Activated CD8-positive, alpha-beta T cell treated with anti-CD3 and anti-CD28 coated beads, Interleukin-2, amount 10 ng/mL, durations not matched to agents 7 days and 5 days (primary cell): ENCODE measurements around the gene PINLYP. TPM values are rescaled to one million over a fixed set of nuclear protein-coding genes. Genes with fewer than 3 reads are reported as not detected.

Experiments used
- ATAC-seq: fragments of 150-1000 bp; cut with Tn5 transposase; one replicate; pipeline ENCODE4 v1.10.0; 2021; ENCODE audit warnings: moderate library complexity
- CTCF ChIA-PET: fragments of 350-600 bp; sonication (Branson Sonifier 250); formaldehyde crosslinking; loops from one replicate; lab custom pipeline; 2021; ENCODE audit warnings: antibody characterized with exemption; lab: Charles Lee
- POLR2A ChIA-PET: fragments of 350-600 bp; sonication (Branson Sonifier 250); formaldehyde crosslinking; loops from one replicate; lab custom pipeline; 2021; ENCODE audit warnings: antibody characterized with exemption; lab: Charles Lee
- DNase-seq: peaks from one replicate; pipeline ENCODE4 v3.0.0-alpha.2; 2020
- H3K27ac Mint-ChIP-seq: one replicate; pipeline ENCODE4 v1.8.0; 2021; ENCODE audit warnings: mild to moderate bottlenecking, mixed read lengths
- H3K27me3 Mint-ChIP-seq: one replicate; pipeline ENCODE4 v1.8.0; 2021; ENCODE audit warnings: low read depth, mixed read lengths
- H3K36me3 Mint-ChIP-seq: one replicate; pipeline ENCODE4 v1.8.0; 2021; ENCODE audit warnings: low read depth, mixed read lengths
- H3K4me1 Mint-ChIP-seq: one replicate; pipeline ENCODE4 v1.8.0; 2021; ENCODE audit warnings: low read depth, mixed read lengths
- H3K4me3 Mint-ChIP-seq: one replicate; pipeline ENCODE4 v1.8.0; 2021; ENCODE audit warnings: mild to moderate bottlenecking, mixed read lengths
- H3K9me3 Mint-ChIP-seq: one replicate; pipeline ENCODE4 v1.8.0; 2022; ENCODE audit warnings: mixed read lengths; ENCODE audit not compliant: insufficient read depth
- total RNA-seq, 2 experiments: library from RNA; stranded (reverse); gene quantifications; one replicate each; pipeline ENCODE4 v1.2.3, GENCODE V29; 2021

The PINLYP gene
- total RNA-seq, 2 experiments from 2014 or later: 7.4 to 8.9 TPM

DNA sequence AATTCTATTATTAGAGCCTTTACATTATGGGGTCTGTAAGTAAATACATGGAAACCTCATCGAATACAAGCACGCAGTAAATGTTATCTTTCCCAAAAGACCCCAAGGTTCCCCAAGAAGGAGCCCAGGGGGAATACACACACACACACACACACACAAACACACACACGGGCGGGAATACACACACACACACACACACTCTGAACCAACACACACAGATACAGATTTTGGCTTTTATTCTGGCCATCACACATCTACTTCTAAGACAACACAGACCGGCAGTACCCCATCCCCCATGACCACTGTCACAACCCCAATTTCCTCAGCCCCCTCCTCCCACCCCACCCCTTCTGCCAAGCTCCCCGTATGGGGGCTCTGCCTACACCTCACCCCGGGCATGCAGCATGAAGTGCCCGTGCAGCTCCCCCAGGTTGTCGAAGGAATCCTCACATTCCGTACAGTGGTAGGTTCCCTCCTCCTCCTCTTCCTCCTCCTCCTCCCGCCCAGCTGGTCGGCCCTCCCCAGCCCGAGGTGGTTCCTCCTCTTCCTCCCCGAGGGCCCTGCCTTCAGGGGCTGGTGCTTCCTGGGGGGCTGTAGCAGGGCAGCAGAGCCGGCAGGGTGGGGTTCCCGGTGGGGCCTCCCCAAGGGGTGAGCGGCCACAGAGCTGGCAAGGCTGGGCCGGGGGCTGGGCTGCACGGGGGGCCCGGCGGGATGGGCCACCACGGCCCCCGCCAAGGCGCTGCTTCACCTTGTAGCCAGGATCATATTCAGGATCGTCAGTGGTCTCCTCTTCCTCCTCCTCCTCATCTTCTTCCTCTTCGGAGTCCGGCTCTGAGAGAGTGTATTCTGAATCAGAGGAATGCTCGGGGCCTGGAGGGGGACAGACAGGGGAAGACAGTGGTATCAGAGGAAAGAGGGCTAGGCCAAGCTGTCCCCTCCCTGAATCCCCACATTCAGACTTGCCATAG lies 31.9 kb downstream of the PINLYP start:
- Mint-ChIP-seq H3K27me3 (no peaks in the 10 kb centered on the region), H3K9me3 (no peaks in the 10 kb centered on the region), H3K4me1 (peaks cover 9% of the 10 kb centered on the region), H3K36me3 (peaks cover 16% of the 10 kb centered on the region), H3K4me3 (no peak overlapping the region), H3K27ac (peak overlapping the region; percentile 60)
- ChIA-PET CTCF (interaction anchor here (1.4 to 1.5 kb wide), 2 partner anchors 13 to 159 kb away, joined by 4 read pairs; no protein-coding TSS in a partner anchor), POLR2A (interaction anchor here (2.3 kb wide), 1 partner anchor 10 kb away, joined by 6 read pairs; no protein-coding TSS in a partner anchor)
- DNase-seq (no peak), ATAC-seq (no peak)

DNA sequence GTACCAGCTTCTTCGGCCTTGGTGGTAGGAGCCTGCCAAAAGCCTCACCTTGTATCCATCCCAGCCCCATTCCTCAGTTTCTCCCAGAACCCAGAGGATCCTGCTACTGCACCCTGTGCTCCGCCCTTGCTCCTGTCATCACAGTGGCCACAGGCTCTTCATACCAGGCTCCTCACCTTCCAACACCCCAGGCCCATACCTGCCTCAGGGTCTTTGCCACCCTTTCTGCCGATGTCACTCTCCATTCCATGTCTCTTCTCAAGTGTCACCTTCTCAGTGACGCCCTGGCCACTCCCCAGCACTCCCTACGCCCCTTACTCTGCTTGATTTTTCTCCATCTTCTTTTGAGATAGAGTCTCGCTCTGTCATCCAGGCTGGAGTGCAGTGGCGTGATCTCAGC lies 34.3 kb downstream of the PINLYP start:
- no peak for DNase-seq
- peaks cover 17% of the 10 kb centered on the region for H3K36me3 Mint-ChIP-seq

DNA sequence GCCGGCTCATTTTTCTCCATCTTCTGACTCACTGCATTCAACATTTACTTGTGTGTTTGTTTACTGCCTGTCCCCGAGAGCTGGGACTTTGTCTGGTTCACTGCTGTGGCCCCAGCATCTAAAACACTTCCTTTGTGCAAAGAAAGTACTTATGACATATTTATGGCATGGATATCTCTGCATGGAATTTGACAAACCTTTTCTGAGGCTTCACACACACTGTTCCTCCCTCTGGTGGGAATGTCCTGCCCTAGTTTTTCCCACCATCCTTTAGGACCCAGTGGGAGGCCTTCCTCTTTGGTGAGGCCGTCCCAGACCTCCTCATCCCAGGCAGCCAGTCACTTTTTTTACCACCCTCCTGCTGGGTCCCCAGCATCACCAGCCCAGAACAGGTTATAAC lies 34.9 kb downstream of the PINLYP start:
- no peak for ATAC-seq
- Mint-ChIP-seq H3K36me3 (peaks cover 17% of the 10 kb centered on the region), H3K9me3 (no peaks in the 10 kb centered on the region), H3K4me3 (no peak overlapping the region), H3K4me1 (peaks cover 5% of the 10 kb centered on the region), H3K27ac (peak overlapping the region; percentile 52), H3K27me3 (no peaks in the 10 kb centered on the region)
- no peak for DNase-seq
- POLR2A ChIA-PET: no interaction called here
- CTCF ChIA-PET: no interaction called here

More for the DNA sequence above, 34.3 kb downstream of the PINLYP start:
- no peak overlapping the region for H3K27ac Mint-ChIP-seq
- ChIA-PET CTCF (no interaction called here), POLR2A (no interaction called here)
- no peak for ATAC-seq
- no peak overlapping the region for H3K4me3 Mint-ChIP-seq
- no peaks in the 10 kb centered on the region for H3K27me3 Mint-ChIP-seq
- peaks cover 5% of the 10 kb centered on the region for H3K4me1 Mint-ChIP-seq
- no peaks in the 10 kb centered on the region for H3K9me3 Mint-ChIP-seq

DNA sequence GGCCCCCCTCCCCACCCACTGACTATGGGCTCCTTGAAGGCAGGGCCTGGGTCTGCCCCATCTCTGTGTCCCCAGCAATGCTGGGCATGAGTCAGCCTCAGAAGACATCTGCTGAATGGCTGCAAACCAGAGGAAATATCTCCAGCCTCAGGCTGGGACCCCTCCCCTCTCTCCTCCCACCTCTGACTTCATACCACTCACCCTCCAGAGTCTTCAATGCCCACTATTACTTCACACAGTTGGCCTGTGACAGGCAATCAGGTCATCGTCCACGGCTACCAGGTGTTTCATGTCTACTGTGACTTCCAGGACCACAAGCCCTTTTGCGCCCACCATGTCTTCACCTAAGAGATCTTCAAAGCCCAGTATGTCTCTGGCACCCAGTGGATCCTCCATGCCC lies 36.2 kb downstream of the PINLYP start, which contains the start of gene SRRM5:
SRRM5 (plus strand) TSS at position 301 of the 400 bp plus-strand sequence; CDS start at position 335, 34 bp downstream.
- no peaks in the 10 kb centered on the region for H3K9me3 Mint-ChIP-seq
- H3K4me3 Mint-ChIP-seq: no peak within 1 kb of the TSS
- peaks cover 17% of the 10 kb centered on the region for H3K36me3 Mint-ChIP-seq
- H3K27me3 Mint-ChIP-seq: no peaks in the 10 kb centered on the region
- DNase-seq: no peak
- peaks cover 5% of the 10 kb centered on the region for H3K4me1 Mint-ChIP-seq
- ATAC-seq: no peak
- H3K27ac Mint-ChIP-seq: peak within 1 kb of the TSS; percentile 52
- POLR2A ChIA-PET: no interaction called here
- CTCF ChIA-PET: no interaction called here

DNA sequence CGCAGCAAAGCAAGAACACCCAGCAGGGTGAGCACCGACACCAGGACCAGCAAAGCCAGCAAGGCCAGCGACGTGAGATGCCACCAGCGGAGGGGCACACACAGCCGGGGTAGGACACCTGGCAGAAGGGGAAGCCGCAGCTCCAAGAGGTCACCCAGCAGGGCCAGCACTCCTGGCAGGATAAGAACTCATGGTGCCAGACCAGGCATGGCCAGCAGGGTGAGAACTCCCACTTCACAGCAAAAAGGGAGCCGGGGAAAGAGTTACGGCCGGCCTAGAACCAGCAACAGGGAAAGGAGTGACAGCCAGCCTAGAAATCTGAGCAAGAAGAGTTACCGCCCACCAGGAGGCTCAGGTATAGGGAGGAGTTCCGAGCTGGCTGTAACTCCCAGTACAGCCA lies 36.8 kb downstream of the PINLYP start:
- no peaks in the 10 kb centered on the region for H3K9me3 Mint-ChIP-seq
- ChIA-PET CTCF (no interaction called here), POLR2A (no interaction called here)
- ATAC-seq: no peak
- H3K27ac Mint-ChIP-seq: no peak overlapping the region
- no peaks in the 10 kb centered on the region for H3K27me3 Mint-ChIP-seq
- no peak overlapping the region for H3K4me3 Mint-ChIP-seq
- no peak for DNase-seq
- peaks cover 15% of the 10 kb centered on the region for H3K36me3 Mint-ChIP-seq
- H3K4me1 Mint-ChIP-seq: no peaks in the 10 kb centered on the region

DNA sequence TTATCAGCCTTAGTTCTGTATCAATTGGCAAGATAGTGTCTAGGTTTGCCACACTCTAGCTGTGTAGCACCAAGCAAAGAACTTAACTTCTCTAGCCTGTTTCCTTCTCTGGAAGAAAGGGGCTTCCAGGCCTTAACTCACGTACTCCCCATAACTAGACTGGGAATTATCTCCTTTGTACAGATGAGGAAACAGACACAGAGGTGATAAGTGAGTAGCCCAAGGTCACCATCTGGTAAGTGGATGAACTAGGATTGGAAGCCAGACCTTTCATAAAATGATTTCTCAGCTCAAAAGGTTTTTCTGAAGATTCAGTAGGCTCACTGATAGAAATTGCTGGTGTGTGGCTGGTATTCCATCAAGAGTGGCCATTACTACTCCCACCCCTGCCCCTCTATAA lies 40.7 kb downstream of the PINLYP start:
- CTCF ChIA-PET: interaction anchor here (1.1 to 1.4 kb wide), 3 partner anchors 61 to 96 kb away, joined by 3 to 5 read pairs (median 4); no protein-coding TSS in a partner anchor
- no peak for DNase-seq
- ATAC-seq: no peak

DNA sequence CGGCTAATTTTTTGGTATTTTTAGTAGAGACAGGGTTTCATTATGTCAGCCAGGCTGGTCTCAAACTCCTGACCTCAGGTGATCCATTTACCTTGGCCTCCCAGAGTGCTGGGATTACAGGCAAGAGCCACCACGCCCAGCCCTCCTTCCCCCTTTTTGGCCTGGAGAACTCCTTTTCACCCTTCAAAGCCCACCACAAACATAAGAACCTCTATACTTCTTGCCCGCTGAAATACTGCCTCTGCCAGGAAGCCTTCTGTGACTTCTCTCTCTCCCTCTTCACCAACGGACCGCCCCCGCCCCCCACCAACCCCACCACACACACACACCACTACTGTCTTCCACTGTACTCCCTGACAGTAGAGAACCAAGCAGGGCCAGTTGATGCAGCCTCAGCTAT lies 41.4 kb downstream of the PINLYP start:
- peaks cover 17% of the 10 kb centered on the region for H3K4me1 Mint-ChIP-seq
- peaks cover 8% of the 10 kb centered on the region for H3K36me3 Mint-ChIP-seq
- no peaks in the 10 kb centered on the region for H3K9me3 Mint-ChIP-seq
- H3K27me3 Mint-ChIP-seq: no peaks in the 10 kb centered on the region
- ChIA-PET POLR2A (no interaction called here), CTCF (interaction anchor here (1.1 kb wide), 1 partner anchor 81 kb away, joined by 4 read pairs; no protein-coding TSS in a partner anchor)
- ATAC-seq (no peak), DNase-seq (no peak)
- H3K4me3 Mint-ChIP-seq: no peak overlapping the region
- H3K27ac Mint-ChIP-seq: no peak overlapping the region

More for the DNA sequence above, 40.7 kb downstream of the PINLYP start:
- Mint-ChIP-seq H3K27ac (no peak overlapping the region), H3K27me3 (no peaks in the 10 kb centered on the region), H3K9me3 (no peaks in the 10 kb centered on the region), H3K4me1 (peaks cover 15% of the 10 kb centered on the region), H3K4me3 (no peak overlapping the region), H3K36me3 (peaks cover 12% of the 10 kb centered on the region)
- POLR2A ChIA-PET: no interaction called here

DNA sequence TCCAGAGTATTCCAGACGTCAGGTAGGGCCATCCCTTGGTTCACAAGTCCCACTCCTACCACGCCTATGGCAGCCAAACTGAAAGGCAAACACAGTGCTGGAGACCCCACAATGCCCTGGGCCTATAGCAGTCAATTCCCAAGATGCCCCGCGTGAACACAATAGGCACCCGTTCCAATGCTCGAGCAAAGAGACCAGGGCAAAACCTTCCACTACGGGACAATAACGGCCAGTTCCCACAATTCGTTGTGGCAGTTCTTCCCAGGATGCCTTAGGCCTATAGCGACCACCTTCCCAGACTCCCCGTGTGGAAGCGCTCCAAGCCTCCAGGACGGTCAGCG lies 43.3 kb downstream of the PINLYP start:
- Mint-ChIP-seq H3K4me1 (peaks cover 19% of the 10 kb centered on the region), H3K9me3 (no peaks in the 10 kb centered on the region), H3K27me3 (no peaks in the 10 kb centered on the region), H3K27ac (peak overlapping the region; percentile 98), H3K36me3 (peaks cover 2% of the 10 kb centered on the region), H3K4me3 (peak overlapping the region; percentile 94)
- DNase-seq (peak; percentile 73), ATAC-seq (peak; percentile 51)
- ChIA-PET POLR2A (no interaction called here), CTCF (no interaction called here)

DNA sequence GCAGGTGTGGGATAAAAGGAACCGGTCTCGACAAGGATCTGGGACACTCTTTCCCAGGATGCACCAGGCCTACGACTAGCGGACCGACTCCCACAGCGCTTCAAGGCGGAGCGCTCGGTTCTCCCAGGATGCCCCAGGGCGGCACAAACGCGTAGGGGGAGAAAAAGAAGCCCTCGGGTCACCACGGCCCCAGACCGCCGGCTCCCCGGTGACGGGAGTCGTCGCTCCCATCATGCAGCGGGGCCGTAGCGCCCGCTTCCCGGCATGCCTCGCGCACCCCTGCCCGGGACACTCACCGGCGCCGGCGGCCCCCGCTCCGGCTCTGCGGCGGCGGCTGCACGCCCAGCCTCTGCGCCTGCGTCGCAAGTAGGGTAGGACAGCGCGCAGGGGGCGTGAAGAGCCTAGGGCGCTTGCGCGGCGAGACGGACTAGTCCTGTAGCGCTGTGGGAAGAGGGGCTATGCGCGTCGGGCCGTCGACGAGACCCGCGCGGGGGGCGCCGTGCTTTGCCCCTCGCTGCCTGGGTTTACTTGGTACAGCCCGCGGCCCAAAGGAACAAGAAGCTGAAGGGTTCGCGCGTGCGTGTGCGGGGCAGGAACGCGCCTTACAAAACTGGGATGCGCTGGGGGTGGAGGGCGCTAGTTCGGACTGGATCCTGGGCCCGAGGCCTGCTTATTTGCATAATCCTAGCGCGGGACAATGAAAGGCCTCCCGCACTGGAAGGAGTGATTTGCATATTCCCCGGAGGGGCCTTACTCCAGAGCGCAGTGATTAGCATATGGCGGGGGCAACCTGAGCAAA lies 43.9 kb downstream of the PINLYP start, which contains the start of gene ZNF428:
ZNF428 (minus strand) TSS at position 368 of the 799 bp plus-strand sequence. CDS start 5,325 bp downstream, outside the sequence.
- DNase-seq (peak; percentile 84), ATAC-seq (peak; percentile 92)
- ChIA-PET POLR2A (interaction anchor here (0.6 to 0.9 kb wide), 3 partner anchors 86 to 203 kb away, joined by 3 read pairs; partner anchors contain the start of genes SMG9 and ZNF575), CTCF (no interaction called here)
- H3K27ac Mint-ChIP-seq: peak within 1 kb of the TSS; percentile 98
- H3K4me3 Mint-ChIP-seq: peak within 1 kb of the TSS; percentile 94
- no peaks in the 10 kb centered on the region for H3K9me3 Mint-ChIP-seq
- peaks cover 2% of the 10 kb centered on the region for H3K36me3 Mint-ChIP-seq
- H3K4me1 Mint-ChIP-seq: peaks cover 24% of the 10 kb centered on the region
- no peaks in the 10 kb centered on the region for H3K27me3 Mint-ChIP-seq

DNA sequence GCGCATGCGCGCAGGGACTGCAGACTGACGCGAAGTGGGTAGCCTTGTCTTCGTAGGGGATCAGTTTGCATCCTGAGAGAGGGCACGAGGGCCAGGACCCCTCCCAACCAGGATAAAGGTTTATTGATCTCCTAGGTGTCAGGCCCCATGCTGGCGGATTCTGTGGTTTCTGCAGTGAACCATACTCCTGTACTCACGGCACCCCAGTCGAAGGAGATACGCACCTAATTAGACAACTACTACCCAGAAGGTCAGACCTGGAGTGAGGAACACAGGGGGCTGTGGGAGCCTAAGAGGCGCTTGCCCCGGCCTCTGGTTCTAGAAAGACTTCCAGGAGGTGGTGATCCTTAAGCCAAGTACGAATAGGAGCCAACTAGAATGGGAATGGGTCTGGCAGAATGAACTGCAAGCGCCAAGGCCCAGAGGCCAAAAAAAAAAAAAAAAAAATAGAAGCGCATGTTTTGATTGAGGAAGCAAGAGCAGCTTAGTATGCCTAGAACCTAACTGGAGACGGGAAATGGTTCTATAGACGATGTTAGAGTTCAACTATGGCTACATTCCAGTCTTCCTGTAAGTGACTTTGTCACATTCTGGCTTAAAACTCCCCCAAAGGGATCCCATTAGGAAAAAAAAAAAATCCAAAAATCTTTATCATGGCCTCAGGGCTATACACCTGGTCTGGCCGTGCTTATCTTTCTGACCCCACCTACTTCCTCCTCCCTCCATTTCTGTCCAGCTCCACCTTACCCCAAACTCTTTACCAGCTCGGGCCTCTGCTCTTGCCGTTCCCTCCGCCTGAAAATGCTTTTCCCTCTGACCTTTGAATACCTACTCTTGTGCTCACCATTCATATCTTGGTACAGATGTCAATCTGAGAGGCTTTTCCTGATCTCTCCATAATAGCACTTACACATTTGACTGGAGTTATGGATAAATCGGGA lies 44.7 kb downstream of the PINLYP start:
- DNase-seq: peak; percentile 91
- peak overlapping the region; percentile 98 for H3K27ac Mint-ChIP-seq
- POLR2A ChIA-PET: interaction anchor here (0.6 to 0.9 kb wide), 3 partner anchors 87 to 203 kb away, joined by 3 read pairs; partner anchors contain the start of genes SMG9 and ZNF575

More for the DNA sequence above, 44.7 kb downstream of the PINLYP start:
- no peak for ATAC-seq
- CTCF ChIA-PET: interaction anchor here (1.6 kb wide), 1 partner anchor 95 kb away, joined by 3 read pairs; no protein-coding TSS in a partner anchor
- peak overlapping the region; percentile 94 for H3K4me3 Mint-ChIP-seq
- H3K27me3 Mint-ChIP-seq: no peaks in the 10 kb centered on the region
- no peaks in the 10 kb centered on the region for H3K9me3 Mint-ChIP-seq
- peaks cover 2% of the 10 kb centered on the region for H3K36me3 Mint-ChIP-seq
- peaks cover 32% of the 10 kb centered on the region for H3K4me1 Mint-ChIP-seq
